Transverse colon (tissue), 4 donors: ENCODE data around the gene PDE7B. TPM values are rescaled to one million over a fixed set of nuclear protein-coding genes. Genes with fewer than 3 reads are reported as not detected.

Source experiments
- DNase-seq: peaks from one replicate; pipeline ENCODE4 v3.0.0-alpha.2; 2019
- H3K27ac ChIP-seq, 4 donors: fragments of 200-600 bp; sonication (generic); 2 replicates each; pipeline ENCODE4 v1.5.1; 2016 to 2018; ENCODE audit warnings: inconsistent platforms in 4 of 4
- H3K27me3 ChIP-seq: fragments of 200-600 bp; sonication (generic); 2 replicates; pipeline ENCODE4 v1.5.1; 2017; ENCODE audit warnings: inconsistent platforms
- H3K36me3 ChIP-seq, 4 donors: fragments of 200-600 bp; sonication (generic); 2 replicates each; pipeline ENCODE4 v1.5.1; 2017 to 2019; ENCODE audit warnings: inconsistent platforms in 4 of 4
- H3K4me1 ChIP-seq, 4 donors: fragments of 200-600 bp; sonication (generic); 2 replicates each; pipeline ENCODE4 v1.5.1; 2017 to 2020; ENCODE audit warnings: inconsistent platforms in 4 of 4
- H3K4me3 ChIP-seq, 4 donors: fragments of 200-600 bp; sonication (generic); 1 replicate in 1 of 4; 2 replicates in 3 of 4; pipeline versions ENCODE4 v1.5.1 to v1.6.1; 2017 to 2019; ENCODE audit warnings: inconsistent platforms in 4 of 4
- H3K9me3 ChIP-seq, 2 donors: fragments of 200-600 bp; sonication (generic); 2 replicates each; pipeline ENCODE4 v1.5.1; 2017 to 2019; ENCODE audit warnings: inconsistent platforms in 2 of 2
- CTCF ChIP-seq, 5 experiments: fragments of 200-600 bp in 3 of 5; fragments of 450-650 bp in 2 of 5; sonication (generic) in 3 of 5; IDR thresholded peaks; 1 replicate in 2 of 5; 2 replicates in 3 of 5; pipeline ENCODE4 v1.5.1; 2016 to 2017; ENCODE audit warnings: antibody characterized with exemption in 5 of 5, inconsistent platforms in 3 of 5, mild to moderate bottlenecking in 2 of 5, moderate library complexity in 1 of 5
- EP300 ChIP-seq: sonication (generic); formaldehyde crosslinking; IDR thresholded peaks from one replicate; pipeline ENCODE4 v1.6.1; 2017; ENCODE audit warnings: antibody characterized with exemption, low read depth
- POLR2A ChIP-seq: fragments of 450-650 bp; IDR thresholded peaks from one replicate; pipeline ENCODE4 v1.6.1; 2016; ENCODE audit warnings: antibody characterized with exemption, mild to moderate bottlenecking, moderate library complexity
- POLR2AphosphoS5 ChIP-seq, 3 donors: sonication (generic); formaldehyde crosslinking; IDR thresholded peaks; one replicate each; pipeline ENCODE4 v1.6.1; 2016; ENCODE audit warnings: antibody characterized with exemption in 3 of 3
- WGBS, 2 donors: methylation state at CpG; one replicate each; pipeline ENCODE4 v1.1.5; 2018; ENCODE audit warnings: low coverage in 1 of 2; 5-methylcytosine and 5-hydroxymethylcytosine counted together
- in situ Hi-C, 4 donors: fragments of 200-750 bp; cut with MboI; loops; one replicate each; pipeline versions ENCODE4 v1.15.0 to v1.15.1; 2017; ENCODE audit warnings: low sequenced_read_pairs in 3 of 4, low pct_ligation_motif_present in 1 of 4, low pct_unique_long_range_greater_than_20kb in 1 of 4
- intact Hi-C: fragments of 100-400 bp; cut with DNase I; formaldehyde crosslinking; loops from one replicate; pipeline ENCODE4 v1.15.1; 2023; ENCODE audit warnings: low total_unique reads
- total RNA-seq, 4 donors: library from RNA; depleted of rRNA; stranded (reverse); fragments of >200 nt; gene quantifications; one replicate each; pipeline ENCODE4 v1.1.0, GENCODE V29; 2016

Gene PDE7B
- total RNA-seq, 4 donors from 2014 or later = 0.40 to 2.2 (median 1.4) TPM

DNA sequence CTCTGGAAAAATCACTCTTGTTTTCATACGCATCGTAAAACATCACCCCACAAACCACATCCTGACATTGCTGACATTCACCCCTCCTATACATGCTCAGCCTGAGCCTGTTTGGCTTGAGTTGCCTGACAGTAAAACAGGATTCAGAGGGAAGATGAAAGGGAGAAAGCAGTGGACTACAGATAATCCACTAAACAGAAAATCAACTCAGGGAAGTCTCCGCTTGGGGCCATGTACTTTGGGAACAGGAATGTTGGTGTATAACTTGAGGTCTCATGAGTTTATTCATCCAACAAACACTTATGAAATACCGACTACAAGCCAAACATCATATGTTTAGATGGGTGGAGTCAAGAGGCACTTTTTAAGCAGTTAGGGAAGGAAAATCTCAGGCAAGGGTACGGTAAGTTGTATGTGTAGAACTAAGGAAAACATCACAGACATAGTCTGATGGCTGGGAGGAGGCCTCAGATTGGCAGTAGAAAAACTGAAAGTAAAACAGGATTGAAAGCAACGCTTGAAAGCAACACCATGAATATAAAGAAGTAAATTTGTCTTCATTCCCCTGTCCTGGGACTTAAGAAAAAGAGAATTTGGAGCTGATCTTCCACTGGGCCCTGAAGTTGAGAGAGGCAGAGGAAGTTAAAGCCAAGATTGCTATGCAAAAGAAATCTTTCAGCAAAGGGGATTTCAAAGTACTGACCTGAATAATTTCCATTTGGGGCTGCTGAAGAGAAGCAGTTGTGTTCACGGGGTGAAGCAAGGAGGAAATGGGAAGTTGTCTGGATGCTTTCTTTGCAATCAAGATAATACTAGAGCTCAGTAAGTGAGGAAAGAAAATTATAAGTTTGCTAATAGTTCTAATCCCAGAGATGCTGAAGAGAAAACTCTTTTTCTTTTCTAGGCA is 28.8 kb downstream of the PDE7B start:
- Histone ChIP-seq H3K9me3 (no peaks in the 10 kb centered on the region), H3K27ac (peak overlapping the region; percentile 56 to 77 (median 68)), H3K36me3 (no peaks in the 10 kb centered on the region), H3K4me3 (peak overlapping the region in 1 of 4 donors; percentile 34), H3K4me1 (peaks cover 0 to 11% (median 0%) of the 10 kb centered on the region in 4 donors), H3K27me3 (no peaks in the 10 kb centered on the region)
- 51 to 64% methylated on average over 6 to 7 of the region's 7 CpGs for WGBS, 2 donors
- TF ChIP-seq POLR2AphosphoS5 (IDR thresholded peaks at IDR 0.05) = no peak
- TF ChIP-seq CTCF (IDR thresholded peaks at IDR 0.05) = no peak
- no peak for TF ChIP-seq EP300
- TF ChIP-seq POLR2A = no peak
- intact Hi-C loops (no loop called here), in situ Hi-C loops (no loop called here)
- peak; percentile 14 for DNase-seq

GRCh38 chr6:135883045-135883444 is 31.5 kb downstream of the PDE7B start:
- intact Hi-C loops = no loop called here
- no peaks in the 10 kb centered on the region for H3K9me3 ChIP-seq
- H3K36me3 ChIP-seq = no peaks in the 10 kb centered on the region
- H3K27me3 ChIP-seq = no peaks in the 10 kb centered on the region
- DNase-seq = no peak
- peaks cover 0 to 11% (median 0%) of the 10 kb centered on the region in 4 donors for H3K4me1 ChIP-seq
- in situ Hi-C loops = no loop called here
- no peak overlapping the region for H3K27ac ChIP-seq
- TF ChIP-seq EP300 (no peak), POLR2A (no peak), CTCF (IDR thresholded peaks at IDR 0.05) (no peak), POLR2AphosphoS5 (IDR thresholded peaks at IDR 0.05) (no peak)
- WGBS, 2 donors = 83 to 88% methylated on average over 1 to 2 of the region's 2 CpGs
- no peak overlapping the region for H3K4me3 ChIP-seq

GRCh38 chr6:135883536-135883935 is 32.0 kb downstream of the PDE7B start:
- peaks cover 0 to 11% (median 0%) of the 10 kb centered on the region in 4 donors for H3K4me1 ChIP-seq
- intact Hi-C loops = no loop called here
- no peak for DNase-seq
- no peak overlapping the region for H3K27ac ChIP-seq
- no peak for TF ChIP-seq POLR2AphosphoS5 (IDR thresholded peaks at IDR 0.05)
- no peak for TF ChIP-seq CTCF (IDR thresholded peaks at IDR 0.05)
- no peak for TF ChIP-seq POLR2A
- TF ChIP-seq EP300 = no peak
- in situ Hi-C loops = no loop called here
- no peaks in the 10 kb centered on the region for H3K36me3 ChIP-seq
- H3K27me3 ChIP-seq = no peaks in the 10 kb centered on the region
- no peak overlapping the region for H3K4me3 ChIP-seq
- no peaks in the 10 kb centered on the region for H3K9me3 ChIP-seq
- WGBS, 2 donors = 71 to 86% methylated on average over 1 to 2 of the region's 2 CpGs

DNA sequence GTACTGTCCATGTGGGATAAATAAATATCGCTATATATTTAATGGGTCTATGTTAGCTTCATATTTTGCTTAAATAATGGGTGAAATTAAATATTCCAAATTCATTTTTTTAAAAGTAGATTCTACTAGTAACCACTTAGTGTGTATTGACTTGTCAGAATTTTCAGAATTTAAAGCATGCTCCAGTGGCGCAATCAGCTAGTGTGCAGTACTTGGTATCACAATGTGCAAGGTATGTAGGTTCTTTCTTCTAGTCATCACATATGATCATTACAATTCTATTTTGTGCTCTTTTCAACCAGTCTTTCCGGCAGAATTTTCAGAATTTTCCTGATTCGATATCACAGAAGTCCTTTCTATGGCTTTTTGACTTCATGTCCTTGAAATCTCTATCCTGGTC is 32.6 kb downstream of the PDE7B start:
- intact Hi-C loops = no loop called here
- 92 to 95% methylated on average over 4 of the region's 4 CpGs for WGBS, 2 donors
- Histone ChIP-seq H3K27ac (no peak overlapping the region), H3K4me3 (no peak overlapping the region), H3K27me3 (no peaks in the 10 kb centered on the region), H3K36me3 (no peaks in the 10 kb centered on the region), H3K9me3 (no peaks in the 10 kb centered on the region), H3K4me1 (peaks cover 0 to 11% (median 0%) of the 10 kb centered on the region in 4 donors)
- no peak for DNase-seq
- no peak for TF ChIP-seq CTCF (IDR thresholded peaks at IDR 0.05)
- no peak for TF ChIP-seq EP300
- TF ChIP-seq POLR2AphosphoS5 (IDR thresholded peaks at IDR 0.05) = no peak
- TF ChIP-seq POLR2A = no peak
- in situ Hi-C loops = no loop called here
